Glomerular visceral epithelial cell (primary cell): ENCODE data around the gene ZDHHC1.
"Not testable (repeated sequence)": the region's sequence is repeated elsewhere in the genome, so short reads cannot be mapped to it uniquely, and the experiment has no call there.

ENCODE experiments used
- DNase-seq: peaks from one replicate; pipeline ENCODE4 v3.0.0-alpha.2; 2016; ENCODE audit errors: extremely low spot score

ZDHHC1 gene

GRCh38 chr16:67361038-67361437 lies 55.2 kb downstream of the ZDHHC1 start:
- no peak for DNase-seq

- not testable (repeated sequence) for DNase-seq
Observed at GRCh38 chr16:67359540-67360269, 56.6 kb downstream of the ZDHHC1 start.

DNA sequence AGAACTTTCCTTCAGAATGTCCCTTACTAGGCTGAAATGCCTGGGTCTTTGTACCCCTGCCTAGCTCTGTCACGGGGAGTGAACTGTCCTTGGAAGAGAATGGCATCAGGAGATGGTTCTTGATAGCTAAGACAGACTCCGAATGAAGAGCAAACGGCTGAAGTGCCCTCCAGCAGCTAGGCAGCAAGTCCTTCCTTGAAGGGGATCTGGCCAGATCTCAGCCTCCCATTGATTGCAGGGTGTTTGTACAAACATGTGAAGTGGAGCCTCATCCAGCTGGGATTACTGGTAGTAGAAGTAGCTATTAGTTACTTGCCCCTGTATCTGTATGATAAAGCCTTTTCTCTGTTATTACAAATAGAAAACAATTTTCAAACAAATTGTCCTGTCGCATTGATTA lies 58.7 kb downstream of the ZDHHC1 start:
- no peak for DNase-seq

DNA sequence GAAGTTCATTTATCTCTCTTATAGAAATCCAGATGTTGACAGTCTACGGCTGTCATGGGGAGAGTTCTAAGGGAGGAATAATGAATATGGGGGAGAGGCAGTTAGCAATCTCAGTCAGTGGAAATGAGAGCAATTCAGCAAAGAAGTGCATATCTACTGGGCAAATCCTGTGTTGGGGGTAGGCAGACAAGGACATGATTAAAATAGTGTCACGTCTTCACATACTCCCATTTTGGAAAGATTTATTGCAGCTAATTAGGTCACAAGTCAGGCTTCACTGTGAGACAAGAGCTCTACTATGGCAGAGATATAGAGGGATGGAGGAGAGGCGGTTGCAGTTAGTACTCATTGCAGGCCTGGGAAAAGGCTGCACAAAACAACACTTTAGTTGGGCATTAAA lies 59.9 kb downstream of the ZDHHC1 start:
- DNase-seq: no peak

- not testable (repeated sequence) for DNase-seq
Observed at GRCh38 chr16:67352463-67352862, 63.8 kb downstream of the ZDHHC1 start.

DNA sequence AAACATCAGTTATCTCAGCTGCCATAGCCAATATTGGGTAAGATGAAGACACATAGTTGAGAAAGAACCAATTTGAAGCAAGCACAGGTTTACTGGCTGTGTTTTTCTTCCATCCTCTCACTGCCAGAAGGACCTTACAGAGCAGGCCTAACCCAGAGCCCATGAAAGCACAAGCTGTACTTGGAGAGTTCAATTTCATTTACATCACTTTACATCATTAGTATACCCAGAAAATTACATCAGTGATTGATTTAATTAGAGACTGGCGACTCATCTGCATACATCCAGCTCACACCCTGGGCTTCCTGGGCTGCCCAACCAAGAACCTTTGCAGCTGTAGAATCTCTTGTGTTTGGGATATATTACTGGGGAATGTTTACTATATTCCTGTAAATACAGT lies 66.0 kb downstream of the ZDHHC1 start:
- no peak for DNase-seq

DNA sequence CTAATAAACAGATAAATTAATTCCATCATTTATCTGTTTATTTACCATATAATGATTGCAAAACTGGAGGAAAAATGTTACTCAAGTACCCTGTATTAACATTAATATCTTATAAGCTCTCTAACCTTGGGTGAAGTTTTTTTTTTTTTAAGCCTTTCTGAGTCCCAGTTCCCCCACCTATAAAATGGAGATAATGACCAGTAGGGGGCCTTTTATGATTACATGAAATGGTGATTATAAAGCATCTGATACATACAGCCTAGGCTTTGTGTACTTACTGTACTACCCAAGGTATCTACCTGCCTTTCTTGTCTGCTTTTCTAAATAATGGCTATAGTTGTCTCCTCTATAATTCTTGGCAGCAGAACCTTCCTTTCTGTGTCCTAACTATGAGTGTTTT lies 67.1 kb downstream of the ZDHHC1 start:
- peak; percentile 15 for DNase-seq

GRCh38 chr16:67346341-67346740 lies 69.9 kb downstream of the ZDHHC1 start:
- no peak for DNase-seq

- no peak for DNase-seq
Observed at GRCh38 chr16:67345401-67345800, 70.9 kb downstream of the ZDHHC1 start.
